Right forelimb (tissue), 1 donor: ENCODE data around the gene SP110.
"Not testable (repeated sequence)": the region's sequence is repeated elsewhere in the genome, so short reads cannot be mapped to it uniquely, and the experiment has no call there.

Source experiments
- DNase-seq: peaks from one replicate; pipeline ENCODE4 v3.0.0-alpha.2; 2018

Gene SP110

GRCh38 chr2:230219419-230220331, at the start of gene SP110:
SP110 (minus strand) TSS chr2:230219984; CDS start chr2:230216927, 3,057 bp downstream.
- DNase-seq = peak; percentile 90

- DNase-seq = no peak
These were observed 48.9 kb upstream of the SP110 start for GRCh38 chr2:230268606-230269243.

- DNase-seq = no peak
These were observed 47.8 kb upstream of the SP110 start for GRCh38 chr2:230267556-230267955.

GRCh38 chr2:230267059-230267458, 47.3 kb upstream of the SP110 start:
- DNase-seq = no peak

- DNase-seq = no peak
These were observed 46.9 kb upstream of the SP110 start for GRCh38 chr2:230266638-230267037.

DNA sequence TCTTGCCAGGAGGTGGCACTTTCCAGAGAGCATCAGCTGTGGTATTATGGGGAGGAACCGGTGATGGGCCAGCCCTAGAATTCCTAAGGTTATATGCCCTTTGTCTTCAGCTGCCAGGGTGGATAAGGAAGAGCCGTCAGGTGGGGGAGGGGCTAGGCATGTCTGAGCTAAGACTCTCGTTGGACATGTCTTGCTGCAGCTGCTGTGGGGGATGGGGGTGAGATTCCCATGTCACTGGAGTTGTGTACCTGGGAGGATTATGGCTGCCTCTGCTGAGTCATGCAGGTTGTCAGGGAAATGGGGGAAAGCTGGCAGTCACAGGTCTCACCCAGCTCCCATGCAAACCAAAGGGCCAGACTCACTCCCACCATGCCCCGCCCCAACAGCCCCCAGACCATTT, 45.2 kb upstream of the SP110 start:
- DNase-seq = not testable (repeated sequence)

DNA sequence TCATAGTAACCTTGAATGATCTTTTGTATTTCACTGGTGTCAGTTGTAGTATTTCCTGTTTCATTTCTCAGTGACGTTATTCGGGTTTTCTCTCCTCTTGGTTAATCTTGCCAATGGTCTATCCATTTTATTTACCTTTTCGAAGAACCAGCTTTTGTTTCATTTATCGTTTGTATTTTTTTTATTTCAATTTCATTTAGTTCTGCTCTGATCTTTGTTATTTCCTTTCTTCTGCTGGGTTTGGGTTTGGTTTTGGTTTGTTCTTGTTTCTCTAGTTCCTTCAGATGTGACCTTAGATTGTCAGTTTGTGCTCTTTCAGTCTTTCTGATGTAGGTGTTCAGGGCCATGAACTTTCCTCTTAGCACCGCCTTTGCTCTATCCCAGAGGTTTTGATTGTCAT, 42.5 kb upstream of the SP110 start:
- DNase-seq = no peak

DNA sequence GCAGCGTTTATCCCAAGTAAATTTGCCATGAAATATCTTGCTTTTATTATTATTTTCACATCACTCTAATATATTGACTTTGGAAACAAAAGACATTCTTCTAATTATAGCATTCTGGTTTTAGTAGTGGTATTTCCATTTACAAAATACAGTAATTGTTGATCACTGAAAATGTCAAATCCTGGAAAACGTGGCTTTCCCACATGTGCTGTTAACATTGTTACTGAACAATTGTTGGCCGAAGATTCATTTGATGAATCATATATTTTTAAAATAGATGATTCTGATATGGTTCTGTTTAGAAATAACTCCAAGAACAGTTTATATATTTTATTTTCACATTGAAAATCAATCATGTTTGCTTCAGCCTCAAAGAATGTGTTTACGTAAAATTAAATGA, 38.7 kb upstream of the SP110 start:
- no peak for DNase-seq

GRCh38 chr2:230256733-230257332, 37.0 kb upstream of the SP110 start:
- DNase-seq = no peak

DNA sequence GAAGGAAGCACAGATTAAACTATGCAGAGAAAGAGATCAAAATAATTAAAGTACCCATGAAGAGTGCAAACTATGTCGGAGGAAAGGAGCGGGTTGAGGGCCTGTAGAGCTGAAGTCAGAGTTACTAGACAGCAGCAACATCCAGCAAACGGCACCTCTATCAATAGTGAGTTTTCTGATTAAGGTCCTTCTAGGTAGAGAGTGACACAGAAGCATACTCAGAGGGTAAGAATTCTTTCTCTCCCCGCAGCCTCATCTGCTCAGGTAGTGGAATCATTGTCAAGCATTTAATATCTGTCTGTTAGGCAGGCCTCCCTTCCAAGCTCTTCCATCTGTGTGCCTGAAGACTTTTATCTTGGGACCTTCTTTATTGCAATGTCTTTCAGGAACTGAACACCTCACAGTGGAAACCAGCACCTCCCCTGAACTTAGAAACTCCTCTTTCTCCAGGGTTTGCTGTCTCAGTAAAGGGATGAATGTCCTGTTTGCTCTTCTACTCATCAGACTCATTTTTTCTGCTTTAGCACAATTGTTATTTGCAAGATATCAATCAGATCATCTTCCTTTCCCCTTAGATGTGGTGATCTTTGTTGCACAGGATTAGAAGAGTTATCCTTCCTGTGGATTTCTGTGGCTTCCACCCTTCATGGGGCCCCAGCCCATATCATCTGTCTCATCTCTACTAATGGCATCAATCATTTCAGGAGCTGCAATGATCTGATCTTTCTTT, 34.5 kb upstream of the SP110 start:
- DNase-seq = no peak

DNA sequence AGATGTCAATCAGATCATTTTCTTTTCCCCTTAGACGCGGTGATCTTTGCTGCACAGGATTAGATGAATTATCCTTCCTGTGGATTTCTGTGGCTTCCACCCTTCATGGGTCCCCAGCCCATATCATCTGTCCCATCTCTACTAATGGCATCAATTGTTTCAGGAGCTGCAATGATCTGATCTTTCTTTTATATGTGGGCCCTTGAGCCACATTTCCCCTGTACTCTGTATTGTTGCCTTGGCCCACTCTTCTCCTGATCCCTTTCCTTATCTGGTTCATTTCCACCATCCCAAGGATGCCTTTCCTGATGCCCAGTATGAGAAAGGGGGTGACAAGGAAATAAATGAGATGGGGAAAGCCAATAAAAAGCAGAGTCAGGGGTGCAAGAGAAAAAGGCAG, 30.4 kb upstream of the SP110 start:
- no peak for DNase-seq

- no peak for DNase-seq
These were observed 26.4 kb upstream of the SP110 start for GRCh38 chr2:230246206-230246605.

DNA sequence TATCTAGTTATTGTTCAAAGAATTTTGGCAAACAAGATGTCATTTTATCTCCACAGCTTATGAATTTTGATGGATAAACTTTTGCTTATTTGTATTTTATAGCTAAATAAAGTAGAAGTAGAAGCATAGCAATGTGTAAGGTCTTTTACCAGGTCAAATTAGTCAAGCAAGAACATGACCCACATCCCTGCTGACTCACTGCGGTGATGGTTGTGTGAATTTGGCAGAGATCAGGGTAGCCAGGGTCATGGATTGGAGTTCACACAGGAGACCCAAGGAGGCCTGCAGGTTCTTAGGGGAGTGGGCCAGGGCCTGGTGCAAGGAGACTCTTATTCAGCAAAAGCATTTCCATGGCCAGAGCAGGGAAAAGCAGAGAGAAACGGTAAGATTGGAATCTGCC, 24.4 kb upstream of the SP110 start:
- DNase-seq = no peak

GRCh38 chr2:230234845-230235244, 15.1 kb upstream of the SP110 start:
- no peak for DNase-seq

GRCh38 chr2:230234122-230234722, 14.4 kb upstream of the SP110 start:
- no peak for DNase-seq

- no peak for DNase-seq
These were observed 11.5 kb upstream of the SP110 start for GRCh38 chr2:230231251-230231650.

DNA sequence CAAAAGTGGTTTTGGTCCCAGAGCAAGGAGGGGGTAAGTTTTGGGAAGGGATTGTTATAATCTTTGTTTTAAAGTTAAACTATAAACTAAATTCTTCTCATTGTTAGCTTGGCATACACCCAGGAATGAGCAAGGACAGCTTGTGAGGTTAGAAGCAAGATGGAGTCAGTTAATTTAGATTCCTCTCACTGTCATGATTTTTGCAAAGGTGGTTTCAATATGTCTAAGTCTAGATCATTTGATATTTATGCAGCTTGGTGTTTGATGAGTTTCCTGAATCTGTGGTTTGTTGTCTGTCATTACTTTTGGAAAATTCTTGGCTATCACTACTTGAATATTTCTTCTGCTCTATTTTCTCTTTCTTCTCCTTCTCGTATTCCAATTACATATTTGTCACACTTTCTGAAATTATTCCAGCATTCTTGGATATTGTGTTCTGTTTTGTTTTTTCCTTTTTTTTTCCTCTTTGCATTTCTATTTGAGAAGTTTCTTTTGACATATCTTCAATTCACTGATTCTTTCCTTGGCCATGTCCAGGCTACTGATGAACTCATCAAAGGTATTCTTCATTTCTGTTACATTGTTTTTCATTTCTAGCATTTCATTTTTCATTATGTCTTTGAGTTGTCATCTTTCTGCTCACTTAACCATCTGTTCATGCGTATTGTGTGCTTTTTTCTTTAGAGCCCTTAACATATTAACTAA, 10.9 kb upstream of the SP110 start:
- DNase-seq = no peak

DNA sequence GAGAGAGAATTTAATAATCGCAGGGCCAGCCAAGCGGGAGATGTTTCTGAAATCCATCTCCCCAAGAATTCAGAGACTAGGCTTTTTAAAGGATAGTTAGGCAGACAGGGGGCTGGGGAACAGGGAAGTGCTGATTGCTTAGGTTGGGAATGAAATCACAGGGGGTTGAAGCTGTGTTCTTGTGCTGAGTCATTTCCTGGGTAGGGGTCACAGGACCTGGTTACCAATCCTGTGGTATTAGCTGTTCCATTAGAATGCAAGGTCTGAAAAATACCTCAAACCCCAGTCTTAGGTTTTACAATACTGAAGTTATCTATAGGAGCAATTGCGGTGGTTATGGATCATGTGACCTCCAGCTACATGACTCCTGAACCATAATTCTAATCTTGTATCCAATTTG, 10.3 kb upstream of the SP110 start:
- DNase-seq = no peak

DNA sequence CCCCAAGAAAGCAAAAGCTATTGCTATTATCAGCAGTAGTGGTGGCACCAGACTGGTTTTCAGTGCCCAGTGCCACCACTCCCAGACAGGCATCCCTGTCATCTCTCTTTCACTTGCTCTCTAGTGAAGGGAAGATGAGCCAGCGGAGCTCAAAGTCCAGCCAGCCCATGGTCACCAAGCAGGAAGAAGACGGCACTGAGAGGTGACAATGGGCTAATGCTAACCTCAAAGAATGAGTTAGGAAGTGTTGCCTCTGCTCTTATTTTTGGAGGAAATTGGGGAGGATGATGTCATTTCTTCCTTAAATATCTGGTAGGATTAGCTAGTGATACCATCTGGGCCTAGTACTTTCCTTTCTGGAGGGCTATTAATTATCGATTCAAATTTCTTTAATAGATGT, 7.4 kb upstream of the SP110 start:
- no peak for DNase-seq

DNA sequence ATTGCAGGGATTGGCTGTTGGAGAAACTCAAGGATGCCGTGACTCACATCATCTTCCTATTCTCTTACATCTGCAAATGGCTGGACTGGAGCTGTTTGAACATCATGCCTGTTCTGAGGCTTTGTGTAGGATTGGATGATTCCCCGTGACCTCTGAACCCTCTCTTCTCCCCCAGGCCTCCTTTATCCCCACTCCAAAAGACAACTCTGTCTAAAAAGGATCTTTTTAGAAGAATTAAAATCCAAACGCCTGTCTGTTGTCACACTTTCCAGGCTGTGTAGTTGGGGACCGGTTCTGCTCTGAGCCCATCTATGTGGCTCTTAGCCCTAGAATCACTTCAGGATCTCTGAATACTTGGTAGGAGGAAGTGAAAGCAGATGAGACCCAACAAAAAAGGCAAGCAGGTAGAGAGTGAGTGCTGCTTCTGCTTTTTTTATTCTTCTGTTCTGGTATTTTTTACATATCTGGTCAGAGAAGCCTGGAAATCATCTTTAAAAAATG, 6.3 kb upstream of the SP110 start:
- DNase-seq = no peak

DNA sequence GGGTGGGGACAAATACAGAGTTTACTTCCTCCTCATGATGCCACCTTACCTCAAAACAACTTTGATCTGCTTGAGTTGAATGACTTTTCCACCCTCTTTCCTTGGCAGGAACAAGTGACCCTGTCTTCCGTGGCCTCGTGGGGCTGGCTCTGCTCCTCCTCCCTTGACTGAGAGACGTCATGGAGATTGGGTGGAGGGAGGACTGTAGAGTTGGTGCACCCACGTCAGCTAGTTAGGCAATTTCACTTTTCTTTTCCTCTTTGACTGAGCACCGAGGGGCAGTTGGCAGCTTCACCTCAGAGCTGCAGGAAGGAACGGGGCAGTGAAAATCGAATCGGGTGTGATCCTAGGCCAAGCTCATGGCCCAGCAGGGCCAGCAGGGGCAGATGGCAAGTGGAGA, 5.7 kb upstream of the SP110 start, which contains the start of gene SP140:
Gene SP140, plus strand, starts transcription at position 251 of the 400 bp plus-strand sequence. Its CDS starts 109 bp downstream, at position 360.
- no peak for DNase-seq

DNA sequence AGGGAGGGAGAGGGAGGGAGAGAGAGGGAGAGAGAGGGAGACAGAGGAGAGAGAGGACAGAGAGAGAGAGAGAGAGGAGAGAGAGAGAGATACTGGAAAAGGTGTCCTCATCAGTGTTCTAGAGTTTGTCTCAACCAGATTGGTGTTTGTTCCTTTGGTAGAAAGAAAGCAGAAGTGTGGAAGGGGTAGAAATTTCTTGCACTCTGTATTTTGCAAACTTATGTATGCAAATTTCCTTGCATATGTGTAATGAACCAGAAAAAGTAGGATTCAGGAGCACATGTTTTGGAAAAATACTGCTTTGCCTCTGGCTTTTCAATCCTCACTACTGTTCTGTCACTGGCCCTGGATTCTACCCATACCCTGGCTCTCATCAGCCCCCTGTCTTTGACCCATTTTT, 4.7 kb upstream of the SP110 start:
- no peak for DNase-seq
